Measurements from ENCODE around the gene EEFSEC. TPM values are rescaled to one million over a fixed set of nuclear protein-coding genes. Genes with fewer than 3 reads are reported as not detected.

Gene EEFSEC
- total RNA-seq, 2 experiments from 2014 or later = 22.1 to 22.7 TPM

- Mint-ChIP-seq H3K27me3 (no peaks in the 10 kb centered on the region), H3K27ac (no peak overlapping the region), H3K9me3 (no peaks in the 10 kb centered on the region), H3K4me3 (no peak overlapping the region), H3K4me1 (no peaks in the 10 kb centered on the region), H3K36me3 (peaks cover 6% of the 10 kb centered on the region)
- no peak for DNase-seq
- no peak for ATAC-seq (ENCODE audit: low read depth)
- POLR2A ChIA-PET = interaction anchor here (0.7 kb wide), 1 partner anchor 1556 kb away, joined by 3 read pairs; no protein-coding TSS in a partner anchor
Measured at GRCh38 chr3:128353991-128354687, 200.9 kb downstream of the EEFSEC start.

- no peaks in the 10 kb centered on the region for H3K4me1 Mint-ChIP-seq
- H3K9me3 Mint-ChIP-seq = no peaks in the 10 kb centered on the region
- DNase-seq = no peak
- no peak overlapping the region for H3K4me3 Mint-ChIP-seq
- no peak overlapping the region for H3K27ac Mint-ChIP-seq
- ATAC-seq (ENCODE audit: low read depth) = no peak
- POLR2A ChIA-PET = interaction anchor here (0.7 kb wide), 1 partner anchor 1555 kb away, joined by 3 read pairs; no protein-coding TSS in a partner anchor
- peaks cover 6% of the 10 kb centered on the region for H3K36me3 Mint-ChIP-seq
- H3K27me3 Mint-ChIP-seq = no peaks in the 10 kb centered on the region
Measured at GRCh38 chr3:128354788-128355542, 201.7 kb downstream of the EEFSEC start.

- Mint-ChIP-seq H3K27me3 (no peaks in the 10 kb centered on the region), H3K4me3 (no peak overlapping the region), H3K36me3 (peaks cover 6% of the 10 kb centered on the region), H3K27ac (peak overlapping the region; percentile 50), H3K9me3 (no peaks in the 10 kb centered on the region), H3K4me1 (no peaks in the 10 kb centered on the region)
- no peak for ATAC-seq (ENCODE audit: low read depth)
- no peak for DNase-seq
- POLR2A ChIA-PET = interaction anchor here (0.7 kb wide), 1 partner anchor 20 kb away, joined by 4 read pairs; no protein-coding TSS in a partner anchor
Measured at GRCh38 chr3:128355543-128355919, 202.2 kb downstream of the EEFSEC start.

GRCh38 chr3:128356822-128357221, 203.5 kb downstream of the EEFSEC start:
- Mint-ChIP-seq H3K27me3 (no peaks in the 10 kb centered on the region), H3K4me3 (no peak overlapping the region), H3K4me1 (no peaks in the 10 kb centered on the region), H3K9me3 (no peaks in the 10 kb centered on the region), H3K36me3 (peaks cover 2% of the 10 kb centered on the region), H3K27ac (no peak overlapping the region)
- POLR2A ChIA-PET = no interaction called here
- DNase-seq (no peak), ATAC-seq (ENCODE audit: low read depth) (no peak)

GRCh38 chr3:128357538-128357937, 204.3 kb downstream of the EEFSEC start:
- Mint-ChIP-seq H3K4me3 (no peak overlapping the region), H3K36me3 (peaks cover 2% of the 10 kb centered on the region), H3K27ac (no peak overlapping the region), H3K9me3 (no peaks in the 10 kb centered on the region), H3K27me3 (no peaks in the 10 kb centered on the region), H3K4me1 (no peaks in the 10 kb centered on the region)
- DNase-seq (no peak), ATAC-seq (ENCODE audit: low read depth) (no peak)
- POLR2A ChIA-PET = no interaction called here

GRCh38 chr3:128358156-128358895, 205.0 kb downstream of the EEFSEC start:
- Mint-ChIP-seq H3K27ac (no peak overlapping the region), H3K27me3 (no peaks in the 10 kb centered on the region), H3K9me3 (no peaks in the 10 kb centered on the region), H3K36me3 (peaks cover 2% of the 10 kb centered on the region), H3K4me1 (no peaks in the 10 kb centered on the region), H3K4me3 (no peak overlapping the region)
- no peak for DNase-seq
- ATAC-seq (ENCODE audit: low read depth) = no peak
- POLR2A ChIA-PET = no interaction called here

- DNase-seq = no peak
- Mint-ChIP-seq H3K4me3 (no peak overlapping the region), H3K4me1 (no peaks in the 10 kb centered on the region), H3K36me3 (peaks cover 2% of the 10 kb centered on the region), H3K27me3 (no peaks in the 10 kb centered on the region), H3K27ac (no peak overlapping the region), H3K9me3 (no peaks in the 10 kb centered on the region)
- POLR2A ChIA-PET = no interaction called here
- no peak for ATAC-seq (ENCODE audit: low read depth)
Measured at GRCh38 chr3:128359060-128359664, 205.9 kb downstream of the EEFSEC start.

GRCh38 chr3:128359846-128360642, 206.8 kb downstream of the EEFSEC start:
- H3K27ac Mint-ChIP-seq = no peak overlapping the region
- H3K27me3 Mint-ChIP-seq = no peaks in the 10 kb centered on the region
- POLR2A ChIA-PET = no interaction called here
- DNase-seq (no peak), ATAC-seq (ENCODE audit: low read depth) (no peak)
- H3K9me3 Mint-ChIP-seq = no peaks in the 10 kb centered on the region
- no peak overlapping the region for H3K4me3 Mint-ChIP-seq
- H3K36me3 Mint-ChIP-seq = peaks cover 2% of the 10 kb centered on the region
- H3K4me1 Mint-ChIP-seq = no peaks in the 10 kb centered on the region

- no peaks in the 10 kb centered on the region for H3K9me3 Mint-ChIP-seq
- H3K27me3 Mint-ChIP-seq = no peaks in the 10 kb centered on the region
- POLR2A ChIA-PET = no interaction called here
- H3K27ac Mint-ChIP-seq = no peak overlapping the region
- DNase-seq (no peak), ATAC-seq (ENCODE audit: low read depth) (no peak)
- H3K4me3 Mint-ChIP-seq = no peak overlapping the region
- H3K36me3 Mint-ChIP-seq = peaks cover 2% of the 10 kb centered on the region
- H3K4me1 Mint-ChIP-seq = no peaks in the 10 kb centered on the region
Measured at GRCh38 chr3:128360705-128361271, 207.5 kb downstream of the EEFSEC start.

GRCh38 chr3:128362026-128362965, 209.0 kb downstream of the EEFSEC start:
- Mint-ChIP-seq H3K27ac (no peak overlapping the region), H3K9me3 (no peaks in the 10 kb centered on the region), H3K4me3 (no peak overlapping the region), H3K27me3 (no peaks in the 10 kb centered on the region), H3K36me3 (no peaks in the 10 kb centered on the region), H3K4me1 (peaks cover 5% of the 10 kb centered on the region)
- ATAC-seq (ENCODE audit: low read depth) = no peak
- POLR2A ChIA-PET = no interaction called here
- no peak for DNase-seq

- no peaks in the 10 kb centered on the region for H3K9me3 Mint-ChIP-seq
- H3K4me3 Mint-ChIP-seq = no peak overlapping the region
- H3K4me1 Mint-ChIP-seq = peaks cover 5% of the 10 kb centered on the region
- DNase-seq = no peak
- H3K27me3 Mint-ChIP-seq = no peaks in the 10 kb centered on the region
- no peak for ATAC-seq (ENCODE audit: low read depth)
- POLR2A ChIA-PET = no interaction called here
- no peaks in the 10 kb centered on the region for H3K36me3 Mint-ChIP-seq
- no peak overlapping the region for H3K27ac Mint-ChIP-seq
Measured at GRCh38 chr3:128364291-128364690, 211.0 kb downstream of the EEFSEC start.

All from activated naive CD8-positive, alpha-beta T cell treated with anti-CD3 and anti-CD28 coated beads, Interleukin-2, amount 10 ng/mL, durations not matched to agents 7 days and 5 days (primary cell).